GM19023 (cell line): ENCODE data around the gene CLEC16A.
"Not testable (repeated sequence)": the region's sequence is repeated elsewhere in the genome, so short reads cannot be mapped to it uniquely, and the experiment has no call there.

Source experiments
- ATAC-seq: cut with Tn5 transposase; IDR thresholded peaks from one replicate; pipeline ENCODE4 v1.9.1; 2021; ENCODE audit warnings: mild to moderate bottlenecking, moderate library complexity; ENCODE audit not compliant: unreplicated experiment

The CLEC16A gene

DNA sequence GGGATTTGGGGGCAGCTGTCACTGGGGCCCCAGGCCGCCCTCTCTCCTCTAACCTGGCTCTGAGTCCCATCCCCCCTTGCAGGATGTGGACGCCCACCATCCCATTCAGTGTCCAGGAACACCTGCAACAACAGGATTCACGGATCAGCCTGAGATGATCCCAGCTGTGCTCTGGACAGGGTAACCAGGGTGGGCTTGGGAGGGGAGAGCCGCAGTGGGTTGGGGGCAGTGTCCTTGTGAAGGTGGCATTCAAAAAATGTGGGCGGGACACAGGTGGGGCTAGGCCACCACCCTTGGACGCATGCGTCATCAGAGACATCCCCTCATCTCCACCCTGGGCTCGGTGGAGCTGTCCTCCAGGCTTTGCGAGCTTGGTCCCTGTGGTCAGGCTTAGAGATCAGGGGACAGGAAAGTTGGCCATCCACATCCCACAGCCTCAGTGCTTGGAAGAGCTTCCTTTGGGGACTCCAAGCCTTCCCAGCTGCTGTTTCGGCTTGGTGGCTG is 21.2 kb upstream of the CLEC16A start:
- no peak for ATAC-seq

DNA sequence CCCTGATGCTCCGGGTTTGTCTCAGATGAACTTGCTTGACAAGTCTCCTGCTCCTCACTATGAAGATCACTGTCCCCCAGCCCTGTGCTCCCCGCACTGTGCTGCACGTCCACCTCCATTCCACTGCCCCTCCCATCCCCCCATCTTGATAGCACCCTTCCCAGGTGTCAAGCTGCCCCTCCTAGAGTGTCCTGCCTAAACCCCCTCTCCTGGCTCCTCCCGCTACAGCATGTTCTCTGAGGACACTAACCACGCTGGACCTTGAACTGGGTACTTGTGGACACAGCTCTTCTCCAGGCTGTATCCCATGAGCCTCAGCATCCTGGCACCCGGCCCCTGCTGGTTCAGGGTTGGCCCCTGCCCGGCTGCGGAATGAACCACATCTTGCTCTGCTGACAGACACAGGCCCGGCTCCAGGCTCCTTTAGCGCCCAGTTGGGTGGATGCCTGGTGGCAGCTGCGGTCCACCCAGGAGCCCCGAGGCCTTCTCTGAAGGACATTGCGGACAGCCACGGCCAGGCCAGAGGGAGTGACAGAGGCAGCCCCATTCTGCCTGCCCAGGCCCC is 20.6 kb upstream of the CLEC16A start:
- ATAC-seq, result no peak

DNA sequence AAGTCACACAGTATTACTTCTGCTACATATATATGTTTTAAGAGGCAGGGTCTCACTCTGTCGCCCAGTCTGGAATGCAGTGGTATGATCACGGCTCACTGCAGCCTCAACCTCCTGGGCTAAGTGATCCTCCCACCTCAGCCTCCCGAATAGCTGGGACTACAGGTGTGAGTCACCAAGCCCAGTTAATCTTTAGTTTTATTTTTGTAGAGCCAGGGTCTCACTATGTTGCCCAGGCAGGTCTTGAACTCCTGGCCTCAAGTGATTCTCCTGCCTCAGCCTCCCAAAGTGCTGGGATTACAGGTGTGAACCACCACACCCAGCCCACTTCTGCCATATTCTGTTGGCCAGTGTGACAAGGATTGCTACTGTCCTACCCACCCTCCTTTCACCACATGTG is 19.1 kb upstream of the CLEC16A start:
- ATAC-seq, result not testable (repeated sequence)

DNA sequence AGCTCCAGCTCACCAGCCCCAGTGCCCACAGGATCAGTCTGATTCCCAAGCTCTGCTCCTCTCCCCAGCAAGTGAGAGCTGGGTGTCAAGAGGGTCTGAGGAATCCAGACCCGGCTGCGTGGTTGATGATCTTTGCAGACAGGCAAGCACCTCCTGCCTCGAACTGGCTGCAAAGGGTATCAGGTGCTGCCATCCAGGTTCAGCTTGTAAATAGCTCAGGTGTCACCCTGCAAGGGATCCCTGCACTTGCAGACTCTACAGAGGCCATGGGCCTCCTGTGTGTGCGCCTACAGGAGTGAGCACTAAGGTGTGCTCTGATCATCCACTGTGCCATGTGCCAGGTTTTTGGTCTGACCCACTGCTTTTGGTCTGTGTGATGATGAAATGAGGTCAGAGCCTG is 18.3 kb upstream of the CLEC16A start:
- no peak for ATAC-seq

- no peak for ATAC-seq
Measured at GRCh38 chr16:10926867-10927266, 17.5 kb upstream of the CLEC16A start.

DNA sequence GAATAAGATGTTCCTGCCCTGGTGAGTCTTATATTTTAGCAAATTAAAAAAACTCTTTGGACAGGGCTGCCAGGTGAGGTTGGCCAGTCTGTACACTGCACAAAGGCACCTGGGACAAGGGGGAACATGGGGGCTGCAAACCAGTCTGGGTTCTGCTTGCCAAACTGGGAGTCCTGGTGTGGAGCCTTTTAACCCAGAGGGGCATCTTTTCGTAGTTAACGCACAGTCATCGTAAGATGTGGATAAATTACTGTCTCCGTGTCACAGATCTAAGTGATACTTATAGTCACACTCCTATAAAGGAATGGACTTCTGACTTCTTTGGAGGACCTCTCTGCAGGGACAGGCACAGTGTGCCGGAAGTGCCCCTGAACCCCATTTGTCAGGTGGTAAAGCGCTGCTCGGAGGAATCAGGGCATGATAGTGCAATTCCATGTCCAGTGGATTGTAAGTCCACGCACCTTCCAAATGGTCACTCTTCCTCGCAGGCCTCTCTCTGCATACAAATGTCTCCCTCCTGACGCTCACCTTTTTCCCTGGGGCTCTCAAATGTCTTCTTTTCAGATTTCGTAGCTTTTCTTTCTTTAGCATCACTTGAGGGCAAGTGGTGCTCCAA is 16.8 kb upstream of the CLEC16A start:
- ATAC-seq, result no peak

GRCh38 chr16:10929097-10929496 is 15.3 kb upstream of the CLEC16A start:
- ATAC-seq, result not testable (repeated sequence)

DNA sequence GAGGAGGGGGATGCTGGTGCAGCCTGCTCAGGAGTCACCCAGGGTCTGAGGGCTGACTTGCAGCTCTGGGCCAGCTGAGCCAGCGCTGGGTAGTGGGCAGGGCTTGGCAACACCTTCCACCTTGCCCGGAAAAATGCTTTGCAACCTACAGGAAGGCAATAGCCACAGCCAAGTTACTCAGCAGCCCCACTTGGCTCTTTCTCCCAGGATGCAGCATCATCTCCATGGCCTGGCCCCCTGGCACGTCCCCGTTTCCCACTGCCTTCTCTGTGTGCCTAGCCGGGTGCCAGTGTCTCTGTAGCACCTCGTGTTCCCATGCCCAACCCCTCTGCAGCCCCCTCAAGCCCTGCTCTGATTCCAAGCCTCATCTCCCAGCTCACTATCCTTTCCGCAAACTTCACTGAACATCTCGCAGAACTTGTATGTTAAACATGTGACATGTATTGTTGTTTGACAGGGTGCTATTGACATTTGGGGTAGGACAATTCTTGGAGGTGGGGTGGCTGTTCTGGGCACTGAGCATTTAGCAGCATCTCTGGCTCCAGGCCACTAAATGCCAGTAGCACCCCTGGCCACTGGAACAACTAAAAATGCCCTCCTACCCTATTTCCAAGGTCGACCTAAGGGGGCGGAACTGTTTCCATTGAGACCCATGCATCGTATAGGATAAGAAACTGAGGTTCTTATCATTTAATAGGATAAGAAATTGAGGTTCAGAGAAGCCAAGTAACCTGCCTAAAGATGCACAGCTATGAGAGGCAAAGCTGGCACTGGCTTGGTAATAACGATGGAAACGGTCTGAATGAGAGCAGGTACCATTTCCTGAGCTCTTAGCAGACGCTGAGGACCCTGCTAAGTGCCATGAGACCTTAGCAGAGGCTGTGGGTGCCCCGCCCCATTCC is 14.3 kb upstream of the CLEC16A start:
- no peak for ATAC-seq

GRCh38 chr16:10930755-10931093 is 13.6 kb upstream of the CLEC16A start:
- ATAC-seq, result no peak

- no peak for ATAC-seq
Measured at GRCh38 chr16:10931134-10931533, 13.2 kb upstream of the CLEC16A start.

DNA sequence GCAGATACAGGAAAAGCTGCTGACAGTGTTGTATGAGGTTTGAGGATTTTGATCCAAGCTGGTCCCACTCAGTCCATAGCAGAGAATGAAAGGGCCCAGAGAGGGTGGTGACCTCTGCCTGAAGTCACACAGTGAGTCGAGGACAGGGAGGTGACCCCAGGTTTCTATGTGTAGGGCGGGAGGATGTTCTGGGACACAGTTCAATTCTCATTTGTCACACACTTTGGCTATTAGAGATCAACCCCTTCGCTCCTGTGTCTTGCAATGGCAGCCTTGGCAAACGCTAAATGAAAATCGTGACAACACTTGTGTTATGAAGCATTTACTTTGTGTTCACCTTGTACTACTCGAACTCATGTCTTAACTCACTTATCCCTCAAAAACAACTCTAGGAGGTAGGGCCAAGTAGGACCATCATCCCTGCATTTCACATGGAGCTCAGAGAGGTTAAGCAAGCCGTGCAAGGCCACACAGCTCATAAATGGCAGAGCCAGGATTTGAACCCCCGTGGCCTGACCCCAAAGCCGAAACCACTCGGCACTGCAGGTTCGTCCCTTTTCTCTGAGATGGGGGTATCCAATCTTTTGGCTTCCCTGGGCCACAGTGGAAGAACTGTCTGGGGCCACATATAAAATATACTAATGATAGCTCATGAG is 12.3 kb upstream of the CLEC16A start:
- no peak for ATAC-seq

GRCh38 chr16:10932959-10933710 is 11.2 kb upstream of the CLEC16A start:
- no peak for ATAC-seq

GRCh38 chr16:10933865-10934264 is 10.5 kb upstream of the CLEC16A start:
- no peak for ATAC-seq

GRCh38 chr16:10934325-10935107 is 9.8 kb upstream of the CLEC16A start:
- ATAC-seq, result no peak

DNA sequence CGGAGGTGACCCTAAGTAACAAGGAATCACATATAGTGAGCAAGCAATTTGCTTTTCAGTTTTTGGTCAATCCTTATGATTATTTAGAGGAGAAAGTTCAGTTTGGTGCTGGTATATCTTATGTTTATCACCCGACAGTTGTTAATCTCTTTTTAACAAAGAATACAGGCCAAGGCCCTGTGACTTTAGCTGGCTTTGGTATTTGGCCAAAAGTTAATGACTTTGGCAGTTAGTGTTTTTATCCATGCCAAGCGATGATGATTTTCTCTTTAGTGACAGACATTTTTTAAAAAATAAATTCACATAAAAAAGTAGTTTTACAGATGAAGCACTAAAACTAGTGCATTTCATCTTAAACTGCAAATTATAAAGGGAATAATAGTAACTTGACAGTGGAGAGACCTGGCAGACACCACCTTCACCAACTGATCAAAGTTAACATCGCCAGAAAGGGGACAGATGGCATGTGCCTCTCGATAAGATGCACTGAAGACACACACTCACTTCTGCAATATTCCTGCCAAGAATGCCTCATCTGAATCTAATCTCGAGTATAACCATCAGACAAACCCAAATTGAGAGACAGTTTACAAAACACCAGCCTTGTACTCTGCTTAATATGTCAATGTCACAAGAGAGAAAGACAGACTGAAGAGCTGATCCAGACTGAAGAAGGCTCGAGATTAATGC is 9.0 kb upstream of the CLEC16A start:
- no peak for ATAC-seq

GRCh38 chr16:10936272-10936984 is 7.9 kb upstream of the CLEC16A start:
- ATAC-seq, result no peak

GRCh38 chr16:10937068-10937859 is 7.1 kb upstream of the CLEC16A start:
- ATAC-seq, result no peak

- no peak for ATAC-seq
Measured at GRCh38 chr16:10938321-10938720, 6.0 kb upstream of the CLEC16A start.
